OCI-M1 (cell line): Measurements from ENCODE around the gene SF3A2.
A peak's percentile ranks its signal among the peaks of the same experiment; 100 is the strongest.
"Not testable (repeated sequence)": the region's sequence is repeated elsewhere in the genome, so short reads cannot be mapped to it uniquely, and the experiment has no call there.

Experiments
- DNase-seq: peaks from one replicate; lab custom pipeline; 2025; lab: John Stamatoyannopoulos, UW

Gene SF3A2, protein sequence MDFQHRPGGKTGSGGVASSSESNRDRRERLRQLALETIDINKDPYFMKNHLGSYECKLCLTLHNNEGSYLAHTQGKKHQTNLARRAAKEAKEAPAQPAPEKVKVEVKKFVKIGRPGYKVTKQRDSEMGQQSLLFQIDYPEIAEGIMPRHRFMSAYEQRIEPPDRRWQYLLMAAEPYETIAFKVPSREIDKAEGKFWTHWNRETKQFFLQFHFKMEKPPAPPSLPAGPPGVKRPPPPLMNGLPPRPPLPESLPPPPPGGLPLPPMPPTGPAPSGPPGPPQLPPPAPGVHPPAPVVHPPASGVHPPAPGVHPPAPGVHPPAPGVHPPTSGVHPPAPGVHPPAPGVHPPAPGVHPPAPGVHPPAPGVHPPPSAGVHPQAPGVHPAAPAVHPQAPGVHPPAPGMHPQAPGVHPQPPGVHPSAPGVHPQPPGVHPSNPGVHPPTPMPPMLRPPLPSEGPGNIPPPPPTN

DNA sequence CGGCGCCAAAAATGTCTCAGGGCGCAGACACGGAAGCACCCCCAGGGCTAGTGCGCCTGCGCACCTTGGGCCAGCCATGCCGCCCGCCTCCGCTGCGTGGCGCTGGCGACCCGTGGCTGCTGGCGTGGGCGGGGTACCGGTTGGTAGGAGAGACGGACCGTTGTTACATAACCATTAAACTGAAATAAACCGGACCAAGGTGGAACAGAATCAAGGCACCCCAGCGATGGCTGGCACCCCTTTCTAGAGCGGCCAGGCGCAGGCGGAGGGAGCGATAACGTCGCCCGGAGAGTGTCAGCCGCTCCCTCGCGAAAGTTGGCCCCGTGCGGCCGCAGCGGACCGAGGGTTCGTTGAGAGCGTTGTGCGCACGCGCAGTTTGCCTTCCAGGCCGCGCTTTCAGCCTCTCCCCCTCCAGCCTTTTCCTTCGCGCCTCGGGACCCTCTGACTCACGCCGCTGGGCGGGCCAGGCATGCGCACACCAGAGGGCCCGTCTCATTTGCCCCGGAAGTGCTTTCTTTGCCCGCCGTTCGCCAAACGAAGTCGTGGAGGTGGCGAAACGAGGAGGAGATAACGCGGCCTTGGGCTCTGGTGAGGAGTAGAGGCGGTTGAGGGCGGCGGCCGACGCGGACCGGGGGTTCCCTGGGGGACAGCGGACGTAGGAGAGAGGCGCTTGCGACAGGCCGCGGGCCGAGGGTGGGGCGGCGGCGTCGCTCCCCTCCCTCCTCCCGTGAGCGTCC is at the start of gene SF3A2, which contains the start of gene PLEKHJ1:
TSS of gene SF3A2 (plus strand) at position 511 of the 737 bp plus-strand sequence. CDS start 6,595 bp downstream, outside the sequence.
TSS of gene PLEKHJ1 (minus strand) at position 16 of the 737 bp plus-strand sequence. CDS start 81 bp downstream, outside the sequence.
- DNase-seq: peak; percentile 96

DNA sequence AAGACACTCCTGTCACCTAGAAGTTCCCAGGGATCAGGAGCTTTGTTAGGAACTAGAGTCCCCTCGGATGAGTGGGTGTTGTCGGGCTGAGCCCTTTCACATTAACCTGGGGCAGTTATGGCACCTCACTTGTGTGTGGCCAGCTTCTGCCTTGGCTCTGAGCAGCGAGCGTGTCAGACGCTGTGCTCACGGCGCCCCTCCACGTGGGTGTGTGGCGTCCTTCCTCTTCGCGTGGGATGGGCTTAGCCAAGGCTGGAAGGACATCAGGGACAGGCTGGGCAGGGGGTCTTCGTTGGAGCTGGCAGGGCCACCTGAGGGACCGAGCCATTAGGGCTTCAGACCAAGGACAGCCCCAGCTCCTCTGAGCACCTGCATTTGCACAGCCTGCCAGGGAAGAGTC is 49.5 kb upstream of the SF3A2 start:
- no peak for DNase-seq

DNA sequence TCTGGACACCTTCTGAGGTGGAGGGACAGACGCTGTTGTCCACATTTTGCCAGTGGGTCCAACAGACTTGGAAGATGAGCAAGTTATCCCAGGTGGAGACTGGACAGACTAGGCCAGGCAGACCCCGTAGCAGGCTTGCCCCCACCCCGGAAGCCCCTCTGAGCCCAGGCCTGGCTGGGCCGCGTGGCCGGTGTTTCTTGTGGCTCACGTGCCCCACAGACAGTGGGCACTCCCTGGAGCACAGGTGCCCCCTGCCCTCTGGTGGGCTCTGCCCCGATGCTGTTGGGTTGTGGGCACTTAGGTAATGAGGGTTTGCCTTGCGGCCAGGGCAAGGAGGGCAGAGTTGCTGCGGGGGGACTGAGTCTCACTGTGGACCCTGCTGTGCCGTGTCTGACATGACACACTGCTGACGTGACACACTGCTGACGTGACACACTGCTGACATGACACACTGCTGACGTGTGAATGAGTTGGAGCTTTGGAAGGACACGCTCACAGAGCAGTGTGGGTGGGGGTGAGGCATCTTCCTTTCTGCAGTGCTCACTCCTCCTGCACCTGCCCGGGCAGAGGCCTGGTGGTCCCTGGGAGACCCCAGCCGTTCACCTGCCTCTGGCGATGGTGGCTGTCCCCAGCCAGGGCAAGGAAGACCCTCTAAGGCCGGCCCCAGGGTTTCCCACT is 47.8 kb upstream of the SF3A2 start:
- DNase-seq: no peak

DNA sequence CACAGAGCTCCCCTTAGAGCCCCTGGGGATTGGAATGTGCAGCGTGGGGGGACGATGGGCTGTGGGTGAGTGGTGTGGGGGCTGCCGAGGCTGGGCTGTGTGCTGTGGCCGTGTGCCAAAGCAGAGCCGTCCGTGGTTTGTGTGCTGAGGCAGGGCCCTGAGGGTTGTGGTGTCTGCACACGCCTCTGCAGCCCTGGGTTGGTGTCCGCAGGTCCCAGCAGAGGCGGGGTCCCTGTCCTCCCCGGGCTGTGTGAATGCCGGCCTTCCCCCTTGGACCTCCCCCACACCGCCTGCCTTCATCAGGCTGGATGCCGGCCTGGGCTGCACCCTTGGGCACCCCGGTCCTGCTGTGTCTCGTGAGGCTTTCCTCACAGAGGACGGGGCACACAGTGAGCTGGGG is 46.7 kb upstream of the SF3A2 start:
- no peak for DNase-seq

DNA sequence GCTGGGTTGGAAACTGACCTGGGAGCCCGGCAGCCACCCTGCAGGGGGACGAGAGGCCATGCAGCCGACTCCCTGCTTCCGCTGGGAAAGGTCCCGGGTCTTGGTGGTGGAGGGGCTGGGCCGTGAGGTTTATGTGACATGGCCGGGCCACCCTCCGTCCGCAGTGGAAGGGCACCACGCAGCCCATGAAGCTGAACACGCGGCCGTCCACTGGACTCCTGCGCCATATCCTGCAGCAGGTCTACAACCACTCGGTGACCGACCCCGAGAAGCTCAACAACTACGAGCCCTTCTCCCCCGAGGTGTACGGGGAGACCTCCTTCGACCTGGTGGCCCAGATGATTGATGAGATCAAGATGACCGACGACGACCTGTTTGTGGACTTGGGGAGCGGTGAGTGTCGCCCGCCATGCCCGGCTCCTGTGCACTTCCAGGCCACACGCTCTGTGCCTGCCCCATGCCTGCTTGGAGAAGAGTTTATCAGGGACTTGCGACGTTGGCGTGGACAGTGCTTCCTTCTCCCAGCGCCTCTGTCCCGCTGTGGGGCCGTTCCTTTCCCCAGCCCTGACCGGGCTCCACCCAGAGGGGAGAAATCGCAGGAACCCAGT is 45.7 kb upstream of the SF3A2 start:
- no peak for DNase-seq

DNA sequence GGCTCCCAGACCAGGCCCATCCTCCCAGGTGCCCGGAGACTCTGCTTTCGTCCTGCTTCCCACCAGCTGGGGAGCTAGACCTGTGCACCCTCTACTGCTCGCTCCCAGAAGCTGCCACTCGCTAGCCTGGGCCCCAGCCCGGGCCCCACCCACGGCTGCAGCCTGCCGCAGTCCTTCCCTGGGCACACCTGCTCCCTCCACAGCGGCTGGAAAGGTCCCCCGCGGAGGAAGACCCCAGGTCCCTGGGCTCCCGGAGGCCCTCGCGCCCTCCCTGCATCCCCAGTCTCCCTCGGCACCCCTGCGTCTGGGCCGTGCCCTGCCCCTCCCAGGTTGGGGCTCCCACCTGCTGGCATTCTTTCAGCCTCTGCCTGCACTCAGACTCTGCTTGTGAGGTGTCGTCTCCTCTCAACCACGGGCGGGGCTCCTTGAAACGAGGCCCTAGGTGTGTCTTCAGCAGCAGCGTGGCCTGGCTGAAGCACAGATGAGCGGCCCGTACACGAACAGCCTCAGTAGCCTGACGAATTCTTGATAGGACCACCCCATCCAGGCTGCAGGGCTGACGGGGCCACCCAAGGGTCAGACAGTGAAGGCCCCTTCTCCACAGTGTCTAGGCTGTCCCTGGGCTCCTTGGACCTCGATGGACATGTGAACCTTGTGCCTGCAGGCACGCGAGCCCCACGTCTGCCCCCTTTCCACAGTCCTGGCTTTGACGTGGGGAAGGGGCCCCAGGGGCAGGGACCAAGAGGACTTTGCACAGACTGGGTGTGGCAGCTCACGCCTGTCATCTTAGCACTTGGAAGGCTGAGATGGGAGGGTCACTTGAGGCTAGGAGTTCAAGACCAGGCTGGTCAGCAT is 44.9 kb upstream of the SF3A2 start:
- DNase-seq: no peak

DNA sequence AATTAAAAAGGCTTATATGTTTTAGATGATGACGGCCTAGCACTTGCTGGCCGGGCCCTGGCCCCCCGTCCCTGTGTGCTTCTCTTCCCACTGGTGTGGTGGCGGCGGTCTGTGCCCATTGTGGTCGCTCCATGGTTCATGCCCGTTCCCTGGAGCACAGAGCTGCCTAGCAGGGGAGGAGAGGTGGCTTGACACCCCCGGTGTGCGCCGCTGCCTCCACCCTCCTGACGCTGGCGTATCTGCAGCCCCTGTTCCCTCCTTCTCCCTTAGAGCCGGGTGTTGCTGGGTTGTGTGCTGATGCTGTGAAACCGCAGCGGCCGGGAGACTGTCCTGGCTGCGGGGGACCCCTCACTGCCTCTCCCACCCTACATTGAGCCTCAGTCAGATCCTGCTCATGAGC is 43.8 kb upstream of the SF3A2 start:
- DNase-seq: no peak

DNA sequence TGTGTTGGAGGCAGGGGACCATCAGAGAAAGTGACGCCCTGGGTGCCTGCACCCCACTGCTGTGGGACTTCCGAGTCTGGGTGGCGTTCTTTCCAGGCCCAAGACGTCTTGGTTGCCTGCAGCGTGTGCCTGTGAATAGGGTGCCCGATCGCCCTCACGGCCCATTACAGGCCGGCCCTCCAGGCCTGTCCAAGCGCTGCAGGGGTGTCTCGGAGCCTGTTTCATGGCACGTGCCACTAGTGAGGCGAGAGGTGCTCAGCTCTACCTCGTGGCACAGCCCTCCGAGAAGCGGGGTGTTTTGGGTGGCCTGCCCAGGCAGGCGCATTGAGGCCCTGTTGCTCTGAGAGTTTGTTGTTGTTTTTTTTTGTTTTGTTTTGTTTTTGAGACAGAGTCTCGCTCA is 42.8 kb upstream of the SF3A2 start:
- no peak for DNase-seq

DNA sequence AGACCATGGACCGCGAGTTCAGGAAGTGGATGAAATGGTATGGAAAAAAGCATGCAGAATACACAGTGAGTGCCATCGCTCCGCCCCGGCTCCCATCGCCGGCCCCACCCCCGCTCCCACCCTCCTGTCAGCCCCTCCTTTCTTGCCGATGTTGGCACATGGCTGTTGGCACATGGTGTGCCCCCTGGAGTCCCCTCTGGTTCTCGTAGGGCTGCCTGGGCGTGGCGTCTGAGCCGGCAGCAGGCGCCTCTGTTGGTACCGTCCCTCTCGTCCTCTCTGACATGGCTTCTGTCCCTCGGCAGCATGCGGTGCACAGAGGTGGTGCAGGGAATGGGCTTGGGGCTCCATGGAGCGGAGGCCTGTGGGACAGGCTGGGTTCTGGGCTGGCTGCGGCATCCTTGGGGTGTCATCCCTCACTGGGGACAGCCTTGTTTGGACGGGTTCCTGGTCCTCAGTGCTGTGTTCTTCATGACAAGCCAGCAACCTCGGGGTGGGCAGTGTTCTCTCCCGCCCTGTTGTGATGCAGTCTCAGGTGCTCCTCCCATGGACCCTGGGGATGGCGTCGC is 42.0 kb upstream of the SF3A2 start:
- no peak for DNase-seq

DNA sequence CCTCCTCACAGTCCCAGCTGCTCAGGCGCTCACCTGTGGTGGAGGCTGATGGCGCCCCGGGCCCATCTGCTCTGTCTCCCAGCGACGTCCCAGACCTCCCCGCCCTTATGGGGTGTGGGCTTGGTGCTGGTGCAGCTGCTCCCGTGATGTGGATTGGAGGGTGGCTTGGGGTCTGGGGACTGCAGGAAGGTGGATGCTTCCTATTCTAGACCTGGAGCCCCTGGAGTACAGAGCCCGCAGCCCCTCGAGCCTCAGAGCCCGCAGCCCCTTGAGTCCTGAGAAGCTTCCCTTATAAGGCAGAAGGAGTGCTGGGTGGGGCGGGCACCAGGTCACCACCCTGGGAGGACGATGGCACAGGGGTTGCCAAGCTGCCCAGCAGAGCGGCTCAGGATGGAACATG is 41.3 kb upstream of the SF3A2 start:
- DNase-seq: no peak

DNA sequence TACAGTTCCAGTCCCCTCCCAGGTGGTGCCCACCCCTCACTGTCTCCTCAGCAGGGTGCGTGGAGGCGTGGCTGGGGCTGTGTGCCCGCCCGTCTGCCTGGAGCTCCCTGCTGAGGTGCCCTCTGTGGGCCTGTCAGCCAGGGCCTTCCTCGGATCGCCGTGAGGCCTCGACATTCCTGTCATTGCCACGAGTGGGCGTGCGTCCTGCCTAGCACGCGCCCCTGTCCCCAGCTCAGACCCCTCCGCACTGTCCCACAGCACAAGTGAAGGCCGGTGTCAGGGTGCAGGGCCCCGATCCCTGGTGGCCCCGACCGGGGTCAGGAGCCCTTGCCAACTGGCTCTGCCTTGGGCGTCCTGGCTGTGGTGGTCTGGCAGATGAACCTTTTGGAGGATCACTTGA is 40.7 kb upstream of the SF3A2 start:
- no peak for DNase-seq

DNA sequence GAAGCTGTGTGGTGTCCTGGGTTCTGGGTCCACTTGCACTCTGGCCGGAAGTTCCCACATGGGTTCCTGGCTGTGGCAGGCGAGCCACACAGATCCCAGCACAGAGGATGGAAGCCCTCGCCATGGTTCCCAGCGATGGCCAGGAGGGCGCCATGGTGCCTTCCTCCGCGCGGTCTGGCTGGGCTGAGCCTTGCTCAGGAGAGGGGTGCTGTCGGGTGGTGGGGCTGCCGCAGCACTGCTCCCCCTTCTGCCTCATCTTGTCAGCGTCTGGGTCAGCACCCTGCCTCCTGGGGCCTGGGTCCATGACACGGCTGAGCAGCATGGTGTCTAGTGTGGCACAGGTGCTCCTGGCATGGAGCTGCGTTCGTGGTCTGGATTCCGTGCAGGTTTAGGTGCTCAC is 39.4 kb upstream of the SF3A2 start:
- no peak for DNase-seq

DNA sequence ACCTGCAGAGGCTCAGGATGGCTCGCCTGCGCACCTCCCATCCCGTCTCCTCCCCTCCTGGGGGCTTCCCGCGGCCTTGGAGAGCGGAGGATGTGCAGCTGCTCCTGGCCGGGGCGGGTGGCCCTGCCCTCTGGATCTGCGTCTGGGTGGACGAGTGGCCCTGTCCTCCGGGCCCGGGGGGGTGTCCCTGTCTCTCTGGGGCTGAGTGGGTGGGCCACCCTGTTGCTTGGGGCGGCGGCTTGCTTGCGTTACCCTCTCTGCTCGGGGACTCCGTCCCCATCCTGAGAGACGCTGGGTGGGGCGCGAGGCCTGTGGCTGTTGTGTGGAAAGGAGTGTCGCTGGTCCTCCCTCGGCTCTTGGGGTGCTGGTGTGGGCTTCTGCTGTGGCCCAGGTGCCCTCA is 38.3 kb upstream of the SF3A2 start:
- no peak for DNase-seq

DNA sequence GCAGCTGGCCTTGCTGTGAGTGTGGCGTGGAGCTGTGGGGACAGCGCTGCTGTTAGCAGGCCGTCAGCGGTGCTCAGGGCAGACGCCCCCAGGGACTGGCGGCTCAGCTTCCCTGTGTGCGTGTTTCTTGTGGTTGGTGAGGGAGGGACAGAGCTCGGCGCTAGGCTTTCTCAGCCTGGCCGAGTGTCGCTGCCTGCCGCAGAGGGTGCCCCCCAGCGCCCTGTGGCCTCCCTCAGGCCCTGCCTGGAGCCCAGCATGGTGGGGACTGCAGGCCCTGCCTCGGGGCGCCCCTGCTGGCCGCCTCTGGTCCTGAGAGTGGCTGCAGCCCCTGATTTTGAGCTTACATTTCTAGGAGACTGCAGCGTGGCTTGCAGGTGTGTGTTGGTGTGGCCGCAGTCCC is 37.4 kb upstream of the SF3A2 start:
- no peak for DNase-seq

DNA sequence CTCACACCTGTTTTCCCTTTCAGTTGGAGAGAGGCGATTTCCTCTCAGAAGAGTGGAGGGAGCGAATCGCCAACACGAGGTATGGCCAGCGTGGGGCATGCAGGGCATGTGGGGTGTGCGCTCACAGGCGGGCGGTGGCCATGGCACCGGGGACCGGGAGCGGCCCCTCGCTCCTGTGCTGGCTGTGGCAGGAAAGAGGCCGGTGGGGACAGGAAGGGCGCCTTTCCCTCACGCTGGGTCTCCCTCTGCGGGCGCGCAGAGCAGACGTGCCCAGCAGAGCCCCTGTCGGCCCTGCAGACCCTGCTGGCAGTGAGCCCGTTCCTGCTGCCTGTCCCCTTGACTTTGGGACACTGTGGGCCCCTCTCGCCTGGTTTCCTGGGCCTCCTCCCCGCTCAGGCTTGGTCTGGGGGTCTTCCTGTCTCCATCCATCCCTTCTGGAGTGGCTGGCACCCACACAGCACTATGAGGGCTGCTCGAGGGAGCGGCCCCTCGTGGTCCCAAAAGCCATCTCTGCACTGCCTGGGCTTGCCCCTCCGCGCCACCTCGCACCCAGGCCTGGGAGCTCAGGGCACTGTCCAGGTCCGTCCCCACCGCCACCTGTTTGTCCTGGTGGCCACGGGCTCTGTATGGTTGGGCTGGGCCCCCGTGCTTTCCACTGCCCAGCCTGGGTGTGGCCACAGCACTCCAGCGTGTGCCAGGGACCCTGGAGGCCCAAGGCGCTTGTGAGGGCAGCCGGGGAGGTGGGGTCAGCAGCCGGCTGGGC is 36.6 kb upstream of the SF3A2 start:
- DNase-seq: no peak

DNA sequence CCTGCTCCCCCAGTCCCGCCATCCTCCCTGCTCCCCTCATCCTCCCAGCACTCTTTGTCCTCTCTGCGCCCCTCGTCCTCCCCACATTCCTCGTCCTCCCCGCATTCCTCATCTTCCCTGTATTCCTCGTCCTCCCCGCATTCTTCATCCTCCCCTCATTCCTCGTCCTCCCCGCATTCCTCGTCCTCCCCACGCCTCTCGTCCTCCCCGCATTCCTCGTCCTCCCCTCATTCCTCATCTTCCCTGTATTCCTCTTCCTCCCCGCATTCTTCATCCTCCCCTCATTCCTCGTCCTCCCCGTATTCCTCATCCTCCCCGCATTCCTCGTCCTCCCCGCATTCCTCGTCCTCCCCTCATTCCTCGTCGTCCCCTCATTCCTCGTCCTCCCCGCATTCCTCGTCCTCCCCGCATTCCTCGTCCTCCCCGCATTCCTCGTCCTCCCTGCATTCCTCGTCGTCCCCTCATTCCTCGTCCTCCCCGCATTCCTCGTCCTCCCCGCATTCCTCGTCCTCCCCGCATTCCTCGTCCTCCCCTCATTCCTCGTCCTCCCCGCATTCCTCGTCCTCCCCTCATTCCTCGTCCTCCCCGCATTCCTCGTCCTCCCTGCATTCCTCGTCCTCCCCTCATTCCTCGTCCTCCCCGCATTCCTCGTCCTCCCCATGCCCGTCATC is 35.9 kb upstream of the SF3A2 start:
- not testable (repeated sequence) for DNase-seq

DNA sequence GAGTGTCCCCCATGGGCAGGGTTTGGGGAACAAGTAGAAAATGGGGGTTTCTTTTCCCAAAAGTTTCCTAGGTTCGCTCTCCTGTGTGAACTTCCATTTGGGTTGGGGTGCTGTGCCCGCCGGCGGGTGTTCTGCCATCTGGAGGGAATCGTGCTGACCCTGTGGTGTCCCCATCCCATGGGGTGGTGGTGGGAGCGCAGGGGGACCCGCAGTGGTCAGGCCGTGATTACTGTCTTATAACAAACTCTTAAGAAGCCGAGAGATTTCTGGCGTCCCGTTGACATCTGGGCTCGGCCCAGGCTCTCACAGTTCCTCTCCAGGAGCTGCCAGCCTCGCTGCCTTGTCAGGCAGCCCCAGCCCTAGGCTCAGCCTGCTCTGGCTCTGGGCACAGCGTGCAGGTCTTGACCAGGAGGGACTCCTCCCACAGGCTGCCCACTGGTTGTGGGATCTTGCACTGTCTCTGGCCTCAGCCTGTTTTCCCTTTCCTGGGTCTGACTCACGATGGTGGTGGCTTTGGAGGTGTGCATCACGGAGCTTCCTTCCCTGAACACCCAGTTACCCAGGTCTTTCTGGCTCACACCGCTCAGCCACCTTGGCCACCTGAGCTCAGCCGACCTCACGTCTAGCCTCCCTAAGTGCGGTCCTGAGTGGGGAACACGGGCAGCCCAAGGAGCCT is 35.0 kb upstream of the SF3A2 start:
- no peak for DNase-seq

DNA sequence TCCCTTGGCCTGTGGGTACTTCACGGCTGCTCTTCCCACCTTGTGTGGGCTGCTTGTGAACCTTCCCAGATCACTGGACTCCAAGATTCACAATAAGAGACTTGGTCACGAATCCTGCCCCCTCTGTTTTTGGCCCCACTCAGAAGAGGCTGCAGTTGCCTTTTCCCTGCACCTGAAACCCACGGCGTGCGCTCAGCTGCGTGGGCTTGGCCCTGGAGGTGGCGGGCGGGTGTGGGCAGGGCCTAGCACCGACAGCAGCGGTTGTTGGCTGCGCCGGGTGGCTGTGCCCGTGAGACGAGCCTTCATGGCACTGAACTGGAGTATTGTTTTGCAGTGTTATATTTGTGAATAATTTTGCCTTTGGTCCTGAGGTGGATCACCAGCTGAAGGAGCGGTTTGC is 34.3 kb upstream of the SF3A2 start:
- DNase-seq: no peak

DNA sequence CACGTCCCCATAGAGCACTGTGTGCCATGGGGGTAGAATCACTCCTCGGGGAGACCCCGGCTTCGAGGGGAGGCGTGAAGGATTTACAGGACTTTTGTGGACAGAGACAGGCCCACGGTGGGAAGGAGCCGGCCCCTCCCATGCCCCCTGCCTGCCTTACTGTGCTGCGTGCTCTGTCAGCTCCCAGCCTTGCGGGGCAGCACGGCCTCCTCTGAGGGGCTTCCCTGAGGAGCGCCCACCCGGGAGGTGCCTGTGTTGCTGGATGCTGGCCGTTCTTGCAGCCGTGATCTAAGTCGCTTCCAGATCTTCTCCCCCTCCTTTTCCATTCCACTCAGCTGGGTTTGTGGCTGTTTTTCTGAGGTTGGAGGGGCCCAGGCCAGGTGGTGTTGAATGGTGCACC is 29.6 kb upstream of the SF3A2 start:
- DNase-seq: no peak
